DND-41 (cell line): ENCODE measurements around the gene TCHHL1.

Experiments
- CTCF ChIP-seq: IDR thresholded peaks from 2 replicates; pipeline ENCODE4 v1.5.1; 2012; ENCODE audit warnings: borderline replicate concordance, low read length, moderate library complexity, mild to moderate bottlenecking; ENCODE audit not compliant: poor library complexity, severe bottlenecking; ENCODE audit errors: extremely low read depth
- EZH2 ChIP-seq: IDR thresholded peaks from 3 replicates; pipeline ENCODE4 v1.6.1; 2012; ENCODE audit warnings: borderline replicate concordance, low read depth, mild to moderate bottlenecking, moderate library complexity, low read length, inconsistent platforms; ENCODE audit not compliant: severe bottlenecking

- TF ChIP-seq CTCF (no peak), EZH2 (no peak)
These were observed 48.4 kb upstream of the TCHHL1 start for GRCh38 chr1:152137215-152137614.
